Airway epithelial cell (primary cell): Measurements from ENCODE around the gene GTF3C1. TPM values are rescaled to one million over a fixed set of nuclear protein-coding genes. Genes with fewer than 3 reads are reported as not detected.

Experiments
- total RNA-seq: library from RNA; depleted of rRNA; stranded (reverse); fragments of >200 nt; gene quantifications from 2 replicates; pipeline ENCODE4 v1.2.3, GENCODE V29; 2015

The GTF3C1 gene, protein sequence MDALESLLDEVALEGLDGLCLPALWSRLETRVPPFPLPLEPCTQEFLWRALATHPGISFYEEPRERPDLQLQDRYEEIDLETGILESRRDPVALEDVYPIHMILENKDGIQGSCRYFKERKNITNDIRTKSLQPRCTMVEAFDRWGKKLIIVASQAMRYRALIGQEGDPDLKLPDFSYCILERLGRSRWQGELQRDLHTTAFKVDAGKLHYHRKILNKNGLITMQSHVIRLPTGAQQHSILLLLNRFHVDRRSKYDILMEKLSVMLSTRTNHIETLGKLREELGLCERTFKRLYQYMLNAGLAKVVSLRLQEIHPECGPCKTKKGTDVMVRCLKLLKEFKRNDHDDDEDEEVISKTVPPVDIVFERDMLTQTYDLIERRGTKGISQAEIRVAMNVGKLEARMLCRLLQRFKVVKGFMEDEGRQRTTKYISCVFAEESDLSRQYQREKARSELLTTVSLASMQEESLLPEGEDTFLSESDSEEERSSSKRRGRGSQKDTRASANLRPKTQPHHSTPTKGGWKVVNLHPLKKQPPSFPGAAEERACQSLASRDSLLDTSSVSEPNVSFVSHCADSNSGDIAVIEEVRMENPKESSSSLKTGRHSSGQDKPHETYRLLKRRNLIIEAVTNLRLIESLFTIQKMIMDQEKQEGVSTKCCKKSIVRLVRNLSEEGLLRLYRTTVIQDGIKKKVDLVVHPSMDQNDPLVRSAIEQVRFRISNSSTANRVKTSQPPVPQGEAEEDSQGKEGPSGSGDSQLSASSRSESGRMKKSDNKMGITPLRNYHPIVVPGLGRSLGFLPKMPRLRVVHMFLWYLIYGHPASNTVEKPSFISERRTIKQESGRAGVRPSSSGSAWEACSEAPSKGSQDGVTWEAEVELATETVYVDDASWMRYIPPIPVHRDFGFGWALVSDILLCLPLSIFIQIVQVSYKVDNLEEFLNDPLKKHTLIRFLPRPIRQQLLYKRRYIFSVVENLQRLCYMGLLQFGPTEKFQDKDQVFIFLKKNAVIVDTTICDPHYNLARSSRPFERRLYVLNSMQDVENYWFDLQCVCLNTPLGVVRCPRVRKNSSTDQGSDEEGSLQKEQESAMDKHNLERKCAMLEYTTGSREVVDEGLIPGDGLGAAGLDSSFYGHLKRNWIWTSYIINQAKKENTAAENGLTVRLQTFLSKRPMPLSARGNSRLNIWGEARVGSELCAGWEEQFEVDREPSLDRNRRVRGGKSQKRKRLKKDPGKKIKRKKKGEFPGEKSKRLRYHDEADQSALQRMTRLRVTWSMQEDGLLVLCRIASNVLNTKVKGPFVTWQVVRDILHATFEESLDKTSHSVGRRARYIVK (N-terminal part only)
- total RNA-seq: 71.6 and 87.0 TPM in 2 replicates

GRCh38 chr16:27549746-27550581 lies at the start of gene GTF3C1, which contains the start of gene KATNIP:
GTF3C1 (minus strand) TSS chr16:27549913; CDS start chr16:27549890, 23 bp downstream.
KATNIP (plus strand) TSS chr16:27550144; CDS start chr16:27550171, 27 bp downstream.

Other genes with a start within 250 kb of the GTF3C1 start
- 95.1 and 96.6 TPM in 2 replicates for gene IL4R, start 235.9 kb downstream of the GTF3C1 start, total RNA-seq
- 0.28 and 0.42 TPM in 2 replicates for gene IL21R, start 147.7 kb downstream of the GTF3C1 start, total RNA-seq
- gene KATNIP, start 231 bp upstream of the GTF3C1 start, total RNA-seq: 11.1 and 11.2 TPM in 2 replicates